Astrocyte of the cerebellum (primary cell): ENCODE measurements around the gene SUPT6H.
"Not testable (repeated sequence)": the region's sequence is repeated elsewhere in the genome, so short reads cannot be mapped to it uniquely, and the experiment has no call there.

ENCODE experiments used
- DNase-seq: peaks from one replicate; pipeline ENCODE4 v3.0.0-alpha.2; 2011; ENCODE audit warnings: low read depth
- H3K4me3 ChIP-seq: 2 replicates; pipeline ENCODE4 v1.5.1; 2011; ENCODE audit warnings: mild to moderate bottlenecking, low read depth, low read length, moderate library complexity
- in situ Hi-C: cut with HindIII; loops from 2 replicates; pipeline ENCODE4 v1.10.0; 2017; ENCODE audit warnings: low sequenced_read_pairs
- TF ChIP-seq, protein P1 (sequence below): IDR thresholded peaks from 2 replicates; pipeline ENCODE4 v1.5.1; 2012; ENCODE audit warnings: low read length, low read depth, moderate library complexity, mild to moderate bottlenecking; ENCODE audit errors: missing control alignments

Gene SUPT6H

DNA sequence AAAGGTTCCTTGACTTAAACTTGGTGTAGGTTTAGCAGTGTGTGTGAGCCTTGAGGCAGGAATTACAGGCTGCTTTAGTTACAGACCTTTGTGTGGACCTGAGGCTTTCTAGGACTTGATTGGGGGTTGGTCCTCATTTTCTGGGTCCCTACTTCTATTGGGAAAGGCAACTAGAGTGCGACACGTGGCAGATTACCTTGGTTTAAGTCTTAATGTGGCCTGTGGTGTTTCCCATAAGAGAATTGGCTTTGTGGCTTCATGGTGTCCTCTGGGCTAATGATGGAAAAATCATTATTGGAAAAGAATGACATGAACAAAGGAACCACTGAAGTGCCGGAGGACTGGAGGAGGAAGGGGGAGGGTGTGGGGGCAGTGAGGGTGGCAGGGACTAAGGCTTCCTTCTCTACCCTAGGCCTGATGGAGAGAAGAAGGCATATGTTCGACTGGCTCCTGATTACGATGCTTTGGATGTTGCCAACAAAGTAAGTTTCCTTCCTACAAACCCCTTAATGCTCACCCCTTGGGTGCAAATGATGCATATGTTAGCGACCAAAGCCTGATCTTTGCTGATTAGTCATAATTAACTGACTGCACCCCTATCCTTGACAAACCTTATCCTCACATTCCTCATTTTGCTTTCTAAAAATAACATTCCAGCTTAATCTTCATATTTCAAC lies 61.3 kb downstream of the SUPT6H start:
- no peak overlapping the region for H3K4me3 ChIP-seq
- in situ Hi-C loops = loop anchor here (10.0 kb wide), 1 partner anchor 62 kb away; no protein-coding TSS in a partner anchor
- no peak for DNase-seq
- TF ChIP-seq, protein P1, sequence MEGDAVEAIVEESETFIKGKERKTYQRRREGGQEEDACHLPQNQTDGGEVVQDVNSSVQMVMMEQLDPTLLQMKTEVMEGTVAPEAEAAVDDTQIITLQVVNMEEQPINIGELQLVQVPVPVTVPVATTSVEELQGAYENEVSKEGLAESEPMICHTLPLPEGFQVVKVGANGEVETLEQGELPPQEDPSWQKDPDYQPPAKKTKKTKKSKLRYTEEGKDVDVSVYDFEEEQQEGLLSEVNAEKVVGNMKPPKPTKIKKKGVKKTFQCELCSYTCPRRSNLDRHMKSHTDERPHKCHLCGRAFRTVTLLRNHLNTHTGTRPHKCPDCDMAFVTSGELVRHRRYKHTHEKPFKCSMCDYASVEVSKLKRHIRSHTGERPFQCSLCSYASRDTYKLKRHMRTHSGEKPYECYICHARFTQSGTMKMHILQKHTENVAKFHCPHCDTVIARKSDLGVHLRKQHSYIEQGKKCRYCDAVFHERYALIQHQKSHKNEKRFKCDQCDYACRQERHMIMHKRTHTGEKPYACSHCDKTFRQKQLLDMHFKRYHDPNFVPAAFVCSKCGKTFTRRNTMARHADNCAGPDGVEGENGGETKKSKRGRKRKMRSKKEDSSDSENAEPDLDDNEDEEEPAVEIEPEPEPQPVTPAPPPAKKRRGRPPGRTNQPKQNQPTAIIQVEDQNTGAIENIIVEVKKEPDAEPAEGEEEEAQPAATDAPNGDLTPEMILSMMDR = no peak

DNA sequence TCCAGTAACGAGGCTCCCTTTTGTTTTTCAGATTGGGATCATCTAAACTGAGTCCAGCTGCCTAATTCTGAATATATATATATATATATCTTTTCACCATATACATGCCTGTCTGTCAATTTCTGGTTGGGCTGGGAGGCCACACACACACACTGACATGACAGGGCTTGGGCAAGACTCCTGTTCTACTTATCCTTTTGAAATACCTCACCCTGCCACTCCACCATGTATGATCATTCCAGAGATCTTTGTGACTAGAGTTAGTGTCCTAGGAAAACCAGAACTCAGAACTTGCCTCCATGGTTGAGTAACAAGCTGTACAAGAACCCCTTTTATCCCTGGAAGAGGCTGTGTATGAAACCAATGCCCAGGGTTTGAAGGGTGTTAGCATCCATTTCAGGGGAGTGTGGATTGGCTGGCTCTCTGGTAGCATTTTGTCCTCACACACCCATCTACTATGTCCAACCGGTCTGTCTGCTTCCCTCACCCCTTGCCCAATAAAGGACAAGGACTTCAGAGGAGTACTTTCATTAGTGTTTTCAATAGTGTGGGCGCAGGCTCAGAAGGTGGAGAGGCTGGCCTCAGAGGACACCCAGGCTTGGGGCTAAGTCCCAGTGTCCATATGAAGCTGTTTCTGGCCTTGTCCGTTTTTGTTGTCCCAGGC lies 62.0 kb downstream of the SUPT6H start:
- in situ Hi-C loops = loop anchor here (10.0 kb wide), 1 partner anchor 61 kb away; no protein-coding TSS in a partner anchor
- not testable (repeated sequence) for H3K4me3 ChIP-seq, DNase-seq

DNA sequence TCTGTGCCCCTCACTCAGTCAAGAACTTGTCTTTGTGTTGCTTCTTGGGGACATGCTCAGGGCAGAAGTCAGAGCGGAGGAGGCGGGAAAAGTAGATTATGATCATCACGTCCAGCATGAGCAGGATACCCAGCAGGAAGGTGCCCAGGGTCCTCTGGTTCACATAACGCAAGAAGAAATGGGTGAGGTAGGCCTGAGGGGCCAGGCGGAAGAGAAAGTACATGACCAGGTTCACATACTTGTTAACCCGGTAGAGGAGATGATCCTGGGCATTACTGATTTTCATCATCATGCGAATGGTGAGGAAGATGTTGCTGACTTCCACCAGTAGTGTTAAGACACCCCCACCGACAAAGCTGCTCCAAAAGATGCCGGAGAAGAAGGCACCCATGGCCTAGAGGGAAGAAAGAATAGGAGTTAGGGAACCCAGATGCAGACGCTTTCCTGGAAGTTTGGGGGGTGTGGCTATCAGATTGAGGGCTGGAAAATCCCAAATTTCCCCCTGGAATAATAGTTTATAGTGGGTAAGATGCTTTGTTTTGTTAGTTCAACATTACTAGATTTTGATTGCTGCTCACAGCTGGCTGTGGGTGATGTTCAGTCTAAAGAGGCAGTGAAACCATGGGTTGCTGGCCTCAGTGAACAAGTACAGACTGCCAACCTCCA lies 62.6 kb downstream of the SUPT6H start:
- no peak overlapping the region for H3K4me3 ChIP-seq
- in situ Hi-C loops = loop anchor here (10.0 kb wide), 1 partner anchor 60 kb away; no protein-coding TSS in a partner anchor
- TF ChIP-seq, protein P1 = no peak
- no peak for DNase-seq

DNA sequence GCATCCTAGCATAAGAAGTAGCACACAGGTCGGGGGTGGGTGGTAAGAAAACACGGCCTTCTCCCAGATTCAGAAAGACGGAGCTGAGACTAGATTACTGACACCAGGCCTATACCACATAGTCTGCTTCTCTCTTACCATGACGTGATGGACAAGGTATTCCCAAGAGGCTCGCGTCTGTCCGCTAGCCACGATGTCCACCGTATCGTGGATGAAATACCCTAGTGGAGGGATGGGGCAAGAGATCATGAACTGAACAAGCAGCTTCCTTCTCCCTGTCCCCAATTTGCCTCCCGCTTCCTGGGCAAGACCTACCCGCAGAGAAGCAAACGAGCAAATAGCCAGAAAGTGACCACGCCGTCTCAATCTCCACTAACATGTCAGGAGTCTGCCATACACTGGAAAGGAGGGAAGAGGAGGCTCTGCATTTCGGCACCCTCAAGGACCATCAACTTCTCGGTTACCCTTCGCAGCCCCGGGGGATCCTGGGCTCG lies 63.2 kb downstream of the SUPT6H start:
- no peak for DNase-seq
- TF ChIP-seq, protein P1 = no peak
- in situ Hi-C loops = loop anchor here (10.0 kb wide), 1 partner anchor 60 kb away; no protein-coding TSS in a partner anchor
- peak overlapping the region; percentile 73 for H3K4me3 ChIP-seq

DNA sequence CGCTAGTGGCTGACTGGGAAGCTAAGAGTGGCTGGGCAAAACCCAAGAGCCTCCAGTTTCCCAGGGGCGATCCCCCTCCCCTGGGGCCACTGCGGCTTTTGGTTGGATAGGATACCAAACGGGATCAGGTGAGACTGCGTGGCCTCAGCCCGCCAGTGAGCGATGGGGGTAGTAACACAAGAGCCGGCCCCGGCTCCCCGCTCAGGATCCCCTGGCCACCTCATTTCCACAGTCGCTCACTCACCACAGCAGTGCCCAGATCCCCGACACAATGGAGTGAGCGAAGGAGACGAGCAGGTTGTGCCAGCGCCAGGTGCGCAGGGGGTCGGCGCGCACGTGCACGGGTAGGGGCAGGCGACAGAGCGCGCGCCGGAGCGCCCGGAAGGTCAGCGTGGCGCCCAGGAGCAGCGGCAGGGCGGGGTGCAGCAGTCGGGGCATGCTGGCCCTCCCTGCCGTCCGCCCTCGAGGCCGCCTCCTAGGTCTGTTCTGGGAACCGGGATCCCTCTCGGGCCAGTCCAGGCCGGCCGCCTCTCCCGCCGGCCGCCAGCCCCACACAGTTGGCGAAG lies 63.7 kb downstream of the SUPT6H start:
- H3K4me3 ChIP-seq = peak overlapping the region; percentile 73
- TF ChIP-seq, protein P1 = no peak
- in situ Hi-C loops = loop anchor here (10.0 kb wide), 1 partner anchor 59 kb away; no protein-coding TSS in a partner anchor
- no peak for DNase-seq

DNA sequence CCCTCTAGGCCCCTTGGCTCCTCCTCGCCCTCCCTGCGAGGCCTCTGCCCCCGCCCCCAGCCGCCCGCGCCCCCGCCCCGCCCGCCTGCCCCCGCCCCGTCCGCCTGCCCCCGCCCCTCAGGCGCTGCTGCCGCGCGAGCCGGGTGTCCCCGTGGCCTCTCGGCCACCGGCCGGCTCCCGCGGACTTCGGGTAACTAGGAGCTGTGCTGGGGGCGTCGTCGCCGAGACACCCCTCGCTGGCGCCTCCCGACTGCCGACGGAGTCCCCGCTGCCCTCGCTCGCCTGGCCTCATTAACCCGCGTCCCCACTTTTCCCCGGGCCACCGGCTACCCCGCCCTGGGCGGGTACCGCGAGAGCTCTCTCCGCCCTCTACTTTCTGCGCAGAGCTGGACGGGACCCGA lies 64.2 kb downstream of the SUPT6H start, which contains the start of gene TLCD1:
TLCD1 (minus strand) TSS at position 8 of the 401 bp plus-strand sequence. CDS start 136 bp downstream, outside the sequence.
- TF ChIP-seq, protein P1 = no peak
- in situ Hi-C loops = loop anchor here (10.0 kb wide), 1 partner anchor 59 kb away; no protein-coding TSS in a partner anchor
- no peak for DNase-seq

More for the DNA sequence above, 64.2 kb downstream of the SUPT6H start, which contains the start of gene TLCD1:
- peak within 1 kb of the TSS; percentile 73 for H3K4me3 ChIP-seq
